C4-2B (cell line): ENCODE measurements around the gene TIMP3.

Experiments used
- CTCF ChIP-seq: fragments of 450-650 bp; conservative IDR thresholded peaks from 2 replicates; pipeline ENCODE4 v1.5.1; 2017; ENCODE audit warnings: mild to moderate bottlenecking
- ZFX ChIP-seq: fragments of 450-650 bp; IDR thresholded peaks from 2 replicates; pipeline ENCODE4 v1.6.1; 2017

- TF ChIP-seq ZFX (no peak), CTCF (no peak)
Measured at GRCh38 chr22:32804531-32805360, 3.2 kb downstream of the TIMP3 start.
